Suprapubic skin (tissue), 4 donors: ENCODE data around the gene UGT1A10. TPM values are rescaled to one million over a fixed set of nuclear protein-coding genes. Genes with fewer than 3 reads are reported as not detected.

Experiments used
- DNase-seq, 2 donors: peaks; one replicate each; pipeline ENCODE4 v3.0.0-alpha.2; 2019; ENCODE audit warnings: low spot score in 2 of 2
- H3K27ac ChIP-seq: fragments of 200-600 bp; sonication (generic); one replicate; pipeline ENCODE4 v1.5.1; 2019
- H3K27me3 ChIP-seq: fragments of 200-600 bp; sonication (generic); one replicate; pipeline ENCODE4 v1.5.1; 2019
- H3K36me3 ChIP-seq: fragments of 200-600 bp; sonication (generic); one replicate; pipeline ENCODE4 v1.5.1; 2019
- H3K4me1 ChIP-seq: fragments of 200-600 bp; sonication (generic); one replicate; pipeline ENCODE4 v1.5.1; 2019
- H3K4me3 ChIP-seq: fragments of 200-600 bp; sonication (generic); one replicate; pipeline ENCODE4 v1.5.1; 2019; ENCODE audit warnings: mild to moderate bottlenecking
- H3K9me3 ChIP-seq: fragments of 200-600 bp; sonication (generic); one replicate; pipeline ENCODE4 v1.5.1; 2019
- EP300 ChIP-seq: sonication (generic); formaldehyde crosslinking; IDR thresholded peaks from one replicate; pipeline ENCODE4 v1.6.1; 2017; ENCODE audit warnings: antibody characterized with exemption
- POLR2A ChIP-seq, 2 donors: fragments of 450-650 bp; IDR thresholded peaks; one replicate each; pipeline ENCODE4 v1.6.1; 2017; ENCODE audit warnings: antibody characterized with exemption in 2 of 2, mild to moderate bottlenecking in 2 of 2, moderate library complexity in 2 of 2
- POLR2AphosphoS5 ChIP-seq, 3 donors: sonication (generic); formaldehyde crosslinking; IDR thresholded peaks; one replicate each; pipeline ENCODE4 v1.6.1; 2017; ENCODE audit warnings: antibody characterized with exemption in 3 of 3
- WGBS: methylation state at CpG from one replicate; pipeline ENCODE4 v1.1.5; 2018; 5-methylcytosine and 5-hydroxymethylcytosine counted together
- total RNA-seq, 4 donors: library from RNA; depleted of rRNA; stranded (reverse); fragments of >200 nt; gene quantifications; one replicate each; pipeline ENCODE4 v1.1.0, GENCODE V29; 2016
- TF ChIP-seq, protein P1 (sequence below), 2 donors: fragments of 200-600 bp in 1 of 2; fragments of 450-650 bp in 1 of 2; sonication (generic) in 1 of 2; IDR thresholded peaks; one replicate each; pipeline ENCODE4 v1.5.1; 2016 to 2019; ENCODE audit warnings: antibody characterized with exemption in 2 of 2, mild to moderate bottlenecking in 1 of 2, moderate library complexity in 1 of 2

Gene UGT1A10
- total RNA-seq, 4 donors from 2014 or later = not detected

DNA sequence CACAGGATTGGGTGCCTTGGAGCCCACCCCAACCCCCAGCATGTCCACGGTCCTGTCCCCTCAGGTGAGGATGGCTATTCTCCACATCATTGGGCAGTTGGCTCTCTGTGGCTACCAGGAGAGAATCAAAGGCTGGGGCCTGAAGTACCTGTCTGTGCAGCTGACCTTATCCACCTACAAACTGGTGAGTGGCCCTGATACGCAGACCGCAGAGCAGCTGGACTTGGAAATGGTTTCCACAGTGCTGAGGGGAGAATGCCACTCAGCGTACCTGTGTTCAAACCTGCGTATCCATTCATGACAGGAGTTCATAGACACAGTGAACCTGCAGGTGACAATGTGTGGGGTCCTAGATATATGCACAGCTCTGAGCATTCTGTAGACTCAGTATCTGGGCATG is 163.5 kb downstream of the UGT1A10 start:
- DNase-seq = no peak
- TF ChIP-seq, protein P1, sequence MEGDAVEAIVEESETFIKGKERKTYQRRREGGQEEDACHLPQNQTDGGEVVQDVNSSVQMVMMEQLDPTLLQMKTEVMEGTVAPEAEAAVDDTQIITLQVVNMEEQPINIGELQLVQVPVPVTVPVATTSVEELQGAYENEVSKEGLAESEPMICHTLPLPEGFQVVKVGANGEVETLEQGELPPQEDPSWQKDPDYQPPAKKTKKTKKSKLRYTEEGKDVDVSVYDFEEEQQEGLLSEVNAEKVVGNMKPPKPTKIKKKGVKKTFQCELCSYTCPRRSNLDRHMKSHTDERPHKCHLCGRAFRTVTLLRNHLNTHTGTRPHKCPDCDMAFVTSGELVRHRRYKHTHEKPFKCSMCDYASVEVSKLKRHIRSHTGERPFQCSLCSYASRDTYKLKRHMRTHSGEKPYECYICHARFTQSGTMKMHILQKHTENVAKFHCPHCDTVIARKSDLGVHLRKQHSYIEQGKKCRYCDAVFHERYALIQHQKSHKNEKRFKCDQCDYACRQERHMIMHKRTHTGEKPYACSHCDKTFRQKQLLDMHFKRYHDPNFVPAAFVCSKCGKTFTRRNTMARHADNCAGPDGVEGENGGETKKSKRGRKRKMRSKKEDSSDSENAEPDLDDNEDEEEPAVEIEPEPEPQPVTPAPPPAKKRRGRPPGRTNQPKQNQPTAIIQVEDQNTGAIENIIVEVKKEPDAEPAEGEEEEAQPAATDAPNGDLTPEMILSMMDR (IDR thresholded peaks at IDR 0.05) = no peak
- TF ChIP-seq EP300 (no peak), POLR2A (IDR thresholded peaks at IDR 0.05) (no peak), POLR2AphosphoS5 (IDR thresholded peaks at IDR 0.05) (no peak)

DNA sequence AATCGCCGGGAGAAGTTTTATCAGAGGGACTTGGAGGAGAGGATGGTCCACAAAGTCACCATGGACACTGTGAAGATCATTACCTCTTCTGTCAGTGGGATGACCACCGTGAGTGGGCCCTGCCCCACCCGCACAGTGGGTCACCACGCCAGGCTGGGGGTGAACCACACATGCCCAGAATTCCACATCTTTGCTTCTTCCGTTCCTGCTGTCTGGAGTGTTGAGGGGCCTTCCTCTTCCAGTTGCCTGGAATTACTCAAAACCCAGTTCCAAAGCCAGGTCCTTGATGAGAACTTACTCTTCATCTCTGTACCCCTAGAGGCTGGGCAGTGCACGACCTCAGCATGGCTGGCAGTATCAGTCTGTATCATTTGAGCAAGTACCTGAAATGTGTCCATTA is 164.0 kb downstream of the UGT1A10 start:
- no peaks in the 10 kb centered on the region for H3K36me3 ChIP-seq
- no peak overlapping the region for H3K4me3 ChIP-seq
- no peaks in the 10 kb centered on the region for H3K9me3 ChIP-seq
- no peak overlapping the region for H3K27ac ChIP-seq
- H3K27me3 ChIP-seq = peaks cover 6% of the 10 kb centered on the region
- WGBS = 85% methylated on average over 5 of the region's 7 CpGs
- H3K4me1 ChIP-seq = no peaks in the 10 kb centered on the region
- TF ChIP-seq POLR2AphosphoS5 (IDR thresholded peaks at IDR 0.05) = no peak
- TF ChIP-seq POLR2A (IDR thresholded peaks at IDR 0.05) = no peak
- no peak for TF ChIP-seq EP300
- TF ChIP-seq, protein P1 (IDR thresholded peaks at IDR 0.05) = no peak
- DNase-seq = no peak

More for the DNA sequence above, 163.5 kb downstream of the UGT1A10 start:
- Histone ChIP-seq H3K36me3 (no peaks in the 10 kb centered on the region), H3K9me3 (no peaks in the 10 kb centered on the region), H3K27ac (no peak overlapping the region), H3K4me3 (no peak overlapping the region), H3K27me3 (peaks cover 6% of the 10 kb centered on the region), H3K4me1 (no peaks in the 10 kb centered on the region)
- no CpG with 5 or more reads among the region's 5 CpGs for WGBS

DNA sequence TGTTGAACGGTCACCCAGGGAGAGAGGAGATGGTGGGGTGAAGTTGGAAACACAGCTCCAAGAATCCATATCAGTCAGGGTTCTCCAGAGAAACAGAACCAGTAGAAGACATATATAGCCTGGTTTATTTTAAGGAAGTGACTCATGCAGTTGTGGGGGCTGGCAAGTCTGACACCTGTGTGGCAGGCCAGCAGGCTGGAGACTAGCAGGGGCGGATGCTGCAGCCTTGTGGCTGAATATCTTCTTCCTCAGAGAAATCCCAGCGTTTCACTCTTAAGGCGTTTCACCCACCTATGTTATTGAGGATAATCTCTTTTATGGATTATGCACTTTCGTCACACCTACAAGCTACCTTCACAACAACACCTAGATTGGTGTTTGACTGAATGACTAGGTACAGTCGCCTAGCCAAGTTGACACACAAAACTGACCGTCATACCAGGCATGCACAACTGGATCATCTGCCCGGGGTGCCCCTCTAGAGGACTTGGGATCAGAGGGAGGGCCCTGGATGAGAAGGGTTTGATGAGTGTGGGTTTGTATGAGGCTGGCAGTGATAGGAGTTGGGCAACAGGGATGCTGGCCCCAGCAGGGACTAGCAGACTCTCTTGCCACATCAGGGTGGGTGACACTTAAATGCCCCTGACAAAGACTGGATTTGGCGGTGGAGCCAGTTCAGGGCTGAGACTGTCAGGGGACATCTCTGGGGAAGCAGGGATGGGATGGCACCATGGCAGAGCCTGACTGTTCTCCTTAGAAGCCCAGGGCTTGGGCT is 165.3 kb downstream of the UGT1A10 start:
- 78% methylated on average over 9 of the region's 9 CpGs for WGBS

DNA sequence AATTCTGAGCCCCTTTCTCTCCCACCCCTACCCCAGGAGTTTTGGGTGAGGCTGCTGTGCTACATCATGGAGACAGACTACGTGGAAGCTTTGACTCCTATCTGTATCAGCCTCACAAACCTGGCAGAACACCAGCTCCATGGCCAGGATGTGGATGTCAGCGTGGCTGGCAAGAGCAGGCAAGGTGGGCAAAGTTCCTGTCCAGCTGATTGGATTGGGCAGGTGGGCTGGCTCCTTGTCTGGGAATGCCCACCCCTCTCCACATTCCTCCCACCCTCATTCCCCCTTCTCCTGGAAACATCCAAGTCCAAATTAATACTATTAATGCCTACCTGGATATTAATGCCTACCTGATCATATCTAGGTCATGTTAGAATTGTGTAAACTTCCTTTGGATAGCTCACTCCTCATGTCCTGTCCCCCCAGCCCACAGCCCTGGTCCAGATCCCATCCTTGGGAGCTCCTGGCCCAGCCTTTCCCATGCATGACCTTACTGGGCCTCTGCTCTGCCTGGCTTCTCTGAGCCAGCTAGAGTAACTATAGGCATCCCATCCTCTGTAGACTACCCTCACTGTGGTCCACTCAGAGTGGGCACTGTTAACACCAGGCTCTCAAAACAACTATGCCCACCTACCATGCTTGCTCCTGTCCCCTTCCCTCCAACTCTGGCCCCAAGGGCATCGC is 166.0 kb downstream of the UGT1A10 start:
- TF ChIP-seq POLR2A (IDR thresholded peaks at IDR 0.05) = no peak
- TF ChIP-seq, protein P1 (IDR thresholded peaks at IDR 0.05) = no peak
- no peak for TF ChIP-seq EP300
- no peak for TF ChIP-seq POLR2AphosphoS5 (IDR thresholded peaks at IDR 0.05)
- Histone ChIP-seq H3K27me3 (peaks cover 6% of the 10 kb centered on the region), H3K4me1 (no peaks in the 10 kb centered on the region), H3K36me3 (no peaks in the 10 kb centered on the region), H3K9me3 (no peaks in the 10 kb centered on the region), H3K27ac (no peak overlapping the region), H3K4me3 (no peak overlapping the region)
- 58% methylated on average over 2 of the region's 3 CpGs for WGBS
- DNase-seq = peak in 1 of 2 donors; percentile 40

More for the DNA sequence above, 165.3 kb downstream of the UGT1A10 start:
- Histone ChIP-seq H3K4me1 (no peaks in the 10 kb centered on the region), H3K27me3 (peaks cover 6% of the 10 kb centered on the region), H3K36me3 (no peaks in the 10 kb centered on the region), H3K4me3 (no peak overlapping the region), H3K9me3 (no peaks in the 10 kb centered on the region), H3K27ac (no peak overlapping the region)
- no peak for DNase-seq
- no peak for TF ChIP-seq POLR2A (IDR thresholded peaks at IDR 0.05)
- TF ChIP-seq EP300 = no peak
- no peak for TF ChIP-seq POLR2AphosphoS5 (IDR thresholded peaks at IDR 0.05)
- TF ChIP-seq, protein P1 (IDR thresholded peaks at IDR 0.05) = no peak

DNA sequence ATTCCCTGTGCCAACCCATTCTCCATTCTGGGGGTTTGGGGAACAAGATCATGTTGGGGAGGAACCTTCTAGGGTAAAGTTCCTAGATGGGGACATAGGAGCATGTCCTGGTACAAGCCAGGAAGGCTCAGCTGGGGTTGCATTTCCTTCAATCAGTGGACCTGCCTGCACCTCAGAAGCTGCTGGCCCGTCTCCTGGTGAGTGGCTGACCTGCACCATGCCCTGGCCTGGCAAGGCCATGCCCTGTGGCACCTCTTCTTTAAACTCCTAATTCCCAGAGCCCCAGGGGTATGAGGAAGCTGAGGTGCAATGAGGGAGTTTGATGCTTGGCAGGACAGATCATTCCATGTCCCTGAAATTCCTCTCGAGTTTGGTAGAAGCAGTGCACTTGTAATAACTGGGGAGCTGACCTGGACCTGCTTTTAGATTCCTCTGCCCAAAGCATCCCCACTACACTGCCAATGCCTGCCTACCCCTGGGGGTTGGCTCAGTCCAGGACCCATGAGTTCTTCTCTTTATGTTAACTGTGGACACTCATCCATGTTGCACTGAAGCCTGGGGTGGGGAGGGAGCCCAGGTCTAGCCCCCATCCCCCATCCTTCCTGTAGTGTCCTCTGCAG is 167.2 kb downstream of the UGT1A10 start:
- WGBS = 61% methylated on average over 2 of the region's 2 CpGs
- Histone ChIP-seq H3K36me3 (no peaks in the 10 kb centered on the region), H3K9me3 (no peaks in the 10 kb centered on the region)

More for the DNA sequence above, 167.2 kb downstream of the UGT1A10 start:
- no peaks in the 10 kb centered on the region for H3K4me1 ChIP-seq
- peaks cover 10% of the 10 kb centered on the region for H3K27me3 ChIP-seq
- no peak overlapping the region for H3K27ac ChIP-seq
- H3K4me3 ChIP-seq = no peak overlapping the region
- TF ChIP-seq EP300 (no peak), POLR2AphosphoS5 (IDR thresholded peaks at IDR 0.05) (no peak)
- TF ChIP-seq, protein P1 (IDR thresholded peaks at IDR 0.05) = no peak
- DNase-seq = peak in 1 of 2 donors; percentile 38
